CD4-positive, alpha-beta T cell treated with Interleukin-12 subunit alpha and Interleukin-12 subunit beta, for 1 hour (primary cell): Measurements from ENCODE around the gene TMEM144.
A peak's percentile ranks its signal among the peaks of the same experiment; 100 is the strongest.
"Not testable (repeated sequence)": the region's sequence is repeated elsewhere in the genome, so short reads cannot be mapped to it uniquely, and the experiment has no call there.

Experiments
- DNase-seq: peaks from one replicate; pipeline ENCODE4 v3.0.0-alpha.2; 2020

Gene TMEM144

DNA sequence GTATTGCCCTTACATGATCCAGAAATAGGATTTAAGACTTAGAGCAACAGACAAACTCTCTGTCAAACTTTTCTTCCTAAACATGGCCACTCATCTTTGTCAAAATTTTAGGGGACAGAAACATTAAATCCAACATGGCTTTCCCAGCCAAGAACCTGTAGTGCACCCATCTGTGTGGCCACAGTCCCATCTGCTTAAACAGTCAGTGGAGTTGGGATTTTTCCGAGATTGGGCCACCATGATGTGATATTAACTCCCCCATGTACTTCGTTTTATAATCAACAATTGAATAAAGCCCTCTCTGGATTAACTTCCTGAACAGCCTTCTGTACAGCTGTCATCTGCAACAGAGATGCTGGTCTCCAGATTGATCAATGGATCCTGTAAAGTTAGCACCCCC, 28.9 kb downstream of the TMEM144 start:
- no peak for DNase-seq

DNA sequence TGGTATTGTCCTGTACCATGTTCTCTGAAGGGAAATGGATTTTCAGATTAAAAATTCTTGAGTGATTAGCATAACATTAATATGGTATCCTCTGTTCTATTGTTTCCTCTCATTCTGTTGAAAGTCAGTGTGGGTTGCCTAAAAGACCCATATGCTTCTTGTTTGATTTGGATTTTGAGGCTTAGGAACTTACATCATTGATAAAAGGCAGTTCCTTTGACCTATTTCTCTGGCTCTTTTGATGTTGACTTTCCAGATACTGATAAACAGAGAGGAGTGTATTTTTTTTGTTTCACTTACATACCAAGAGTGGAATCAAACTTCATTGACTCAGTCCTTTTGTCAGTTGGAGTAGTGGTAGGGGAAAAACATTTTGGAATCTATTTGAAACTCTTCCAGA, 32.8 kb downstream of the TMEM144 start:
- no peak for DNase-seq

DNA sequence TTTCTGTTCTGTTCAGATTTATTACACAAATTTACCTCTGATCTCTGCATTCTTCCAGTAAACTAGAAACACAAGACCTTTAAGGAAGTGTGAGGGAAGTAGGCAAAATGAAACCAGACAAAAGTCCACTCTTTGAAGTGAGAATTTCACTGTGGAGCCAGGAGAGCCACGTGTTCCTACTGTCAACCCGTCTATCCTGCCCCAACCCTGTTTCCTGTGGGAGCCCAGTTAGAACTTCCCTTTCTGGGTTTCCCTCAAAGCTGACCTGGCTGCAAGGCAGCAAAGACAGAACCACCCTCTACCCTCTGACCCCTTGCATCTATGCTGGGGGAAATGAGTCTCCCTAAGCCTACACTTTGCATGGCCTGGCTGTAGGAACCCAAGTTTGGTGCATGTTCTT, 40.0 kb downstream of the TMEM144 start:
- DNase-seq, result no peak

DNA sequence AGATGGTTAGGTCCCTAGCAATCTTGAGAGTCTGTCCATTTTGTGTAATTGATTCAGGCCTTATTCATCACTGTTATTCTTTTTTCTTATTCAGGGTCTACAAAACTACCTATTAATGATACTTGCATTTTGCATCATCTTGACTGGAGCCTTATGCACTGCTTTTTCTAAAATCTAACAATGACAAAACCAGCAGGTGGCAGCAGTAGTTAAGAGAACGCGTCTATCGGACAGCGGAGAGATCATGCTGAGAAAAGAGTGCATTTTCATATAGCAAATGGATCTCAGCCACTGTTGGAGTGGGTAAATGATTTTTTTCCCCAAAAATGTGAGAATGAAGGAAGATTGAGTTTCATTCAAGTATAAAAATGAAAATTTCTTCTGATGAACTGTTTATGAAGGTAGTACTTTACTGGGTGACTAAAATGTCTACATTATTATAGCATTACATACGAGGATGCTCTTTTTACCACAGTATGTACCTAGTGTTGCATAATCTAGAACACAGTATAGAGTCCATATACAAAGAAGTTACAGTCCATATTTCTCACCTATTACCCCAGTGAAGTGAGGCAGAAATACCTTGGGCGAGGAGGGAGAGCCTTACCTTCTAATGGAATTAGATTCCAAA, 43.2 kb downstream of the TMEM144 start:
- DNase-seq, result peak; percentile 38

DNA sequence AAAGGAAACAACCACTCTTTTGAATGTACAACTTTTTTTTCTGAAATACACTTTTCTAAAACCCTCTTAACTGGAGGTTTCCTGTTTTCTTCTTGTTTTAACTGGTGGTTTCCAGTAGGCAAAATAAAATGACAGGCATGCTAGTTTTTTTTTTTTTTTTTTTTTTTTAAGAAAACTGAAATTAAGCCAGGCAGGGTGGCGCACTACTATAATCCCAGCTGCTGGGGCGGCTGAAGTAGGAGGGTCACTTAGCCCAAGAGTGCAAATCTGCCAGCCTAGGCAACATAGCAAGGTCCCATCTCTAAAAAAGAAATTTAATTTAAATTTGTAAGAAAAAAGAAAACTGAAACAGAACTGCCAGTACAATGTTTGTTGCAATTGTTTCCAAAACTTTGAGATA, 44.0 kb downstream of the TMEM144 start:
- DNase-seq, result no peak

DNA sequence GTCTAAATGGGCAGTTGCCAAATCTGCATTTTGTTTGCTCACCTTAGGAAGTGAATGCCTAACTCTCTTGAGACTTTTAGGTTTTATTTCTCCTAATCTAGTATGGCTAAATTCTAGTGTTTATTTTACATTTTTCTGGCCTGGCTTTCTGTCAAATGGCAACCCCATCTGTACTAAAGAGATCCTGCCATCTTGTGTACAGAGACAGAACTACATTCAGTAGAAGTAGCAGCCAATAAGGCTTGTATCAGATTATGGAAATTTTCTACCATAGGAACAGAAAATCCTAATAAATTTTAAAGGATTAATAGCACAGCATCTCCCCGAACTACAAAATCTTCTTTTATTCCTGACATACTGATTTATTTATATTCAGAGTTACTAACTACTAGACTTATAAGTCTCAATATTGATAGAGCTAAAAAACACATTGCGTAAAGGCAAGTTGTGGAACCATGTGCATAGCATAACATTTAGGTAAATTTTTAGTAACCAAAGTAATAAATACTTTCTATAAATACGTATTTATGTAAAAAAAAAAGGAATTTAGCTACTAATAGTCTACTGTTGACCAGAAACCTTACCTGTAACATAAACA, 45.5 kb downstream of the TMEM144 start:
- no peak for DNase-seq

DNA sequence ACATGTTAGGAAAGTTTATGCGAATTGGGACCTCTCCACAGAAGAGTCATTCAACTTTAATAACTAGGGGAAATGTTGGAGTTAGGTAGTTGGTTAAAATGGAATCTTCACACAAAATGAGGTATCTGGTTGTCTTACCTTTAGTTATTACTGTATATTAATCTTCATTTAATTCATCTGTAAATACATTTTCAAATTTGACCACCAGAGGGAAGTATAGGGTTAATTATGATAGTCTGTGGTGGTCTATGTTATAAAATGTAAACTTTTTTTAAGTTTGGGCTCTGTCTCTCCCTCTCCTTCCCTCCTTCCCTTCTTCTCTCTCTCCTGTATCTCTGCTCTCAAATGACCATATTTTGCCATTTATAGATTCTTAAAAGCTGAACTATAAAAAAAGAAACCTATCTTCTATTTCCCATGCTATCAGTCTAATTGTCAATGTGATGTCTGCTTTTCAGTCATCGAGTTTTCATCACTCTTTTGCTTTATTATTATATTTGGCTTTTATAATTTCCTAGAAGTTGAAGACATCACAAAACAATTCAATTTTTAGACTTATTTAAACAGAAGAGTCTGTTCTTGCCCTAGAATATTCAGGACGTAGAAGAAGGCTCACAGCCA, 49.8 kb downstream of the TMEM144 start:
- no peak for DNase-seq

DNA sequence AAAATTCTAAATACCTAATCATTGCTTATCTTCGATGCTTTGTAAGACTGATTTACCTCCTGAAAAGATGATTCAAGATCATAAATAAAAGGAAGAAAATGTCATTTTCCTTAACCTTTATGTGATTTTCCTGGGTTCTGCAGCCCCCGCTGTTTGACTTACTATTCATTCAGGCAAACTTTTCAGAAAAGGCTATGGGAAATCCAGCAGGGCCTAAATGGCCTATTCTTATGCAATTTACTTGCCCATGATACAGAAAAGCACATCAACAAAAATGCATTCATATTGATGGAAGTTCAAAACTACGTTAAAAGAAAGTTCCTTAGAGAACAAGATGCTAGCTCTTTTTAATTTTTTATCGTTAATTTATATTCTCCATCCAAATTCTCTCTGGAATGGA, 51.2 kb downstream of the TMEM144 start:
- DNase-seq, result no peak

DNA sequence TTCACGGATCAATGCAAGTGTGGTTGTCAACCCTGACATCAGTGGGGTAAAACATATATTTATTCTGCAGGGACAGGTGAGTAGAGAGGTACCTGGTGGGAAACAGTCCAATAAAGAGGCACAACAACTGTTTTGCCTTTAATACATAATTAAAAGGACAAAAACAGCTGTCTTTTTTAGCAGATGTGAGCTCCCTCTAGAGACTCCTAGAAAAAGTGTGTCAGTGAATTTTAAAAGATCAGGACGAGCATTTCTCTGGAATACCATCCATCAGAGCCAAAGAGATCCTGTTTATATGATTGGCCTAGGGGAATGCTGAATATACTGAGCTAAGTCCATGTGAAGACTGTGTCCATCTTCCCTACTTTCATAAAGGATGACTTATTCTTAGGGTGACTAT, 58.3 kb downstream of the TMEM144 start:
- DNase-seq, result no peak

DNA sequence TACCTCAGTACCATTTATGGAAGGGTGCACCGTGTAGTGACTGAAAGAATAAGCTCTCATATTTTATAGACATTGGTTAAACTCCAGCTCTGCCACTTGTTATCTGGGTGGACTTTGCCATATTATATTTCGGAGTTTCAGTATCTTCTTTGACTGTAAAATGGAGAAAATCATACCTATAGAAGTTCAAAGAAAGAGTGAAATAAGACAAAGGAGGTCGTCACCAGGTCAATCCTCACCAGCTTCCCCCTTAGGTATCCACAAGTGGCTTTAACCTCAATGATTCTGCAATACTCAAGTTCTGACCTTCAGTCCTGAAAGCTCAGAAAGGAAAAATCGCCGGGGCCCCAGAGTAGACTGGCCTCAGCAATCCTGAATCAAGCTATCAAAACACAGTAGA, 64.3 kb downstream of the TMEM144 start:
- no peak for DNase-seq

DNA sequence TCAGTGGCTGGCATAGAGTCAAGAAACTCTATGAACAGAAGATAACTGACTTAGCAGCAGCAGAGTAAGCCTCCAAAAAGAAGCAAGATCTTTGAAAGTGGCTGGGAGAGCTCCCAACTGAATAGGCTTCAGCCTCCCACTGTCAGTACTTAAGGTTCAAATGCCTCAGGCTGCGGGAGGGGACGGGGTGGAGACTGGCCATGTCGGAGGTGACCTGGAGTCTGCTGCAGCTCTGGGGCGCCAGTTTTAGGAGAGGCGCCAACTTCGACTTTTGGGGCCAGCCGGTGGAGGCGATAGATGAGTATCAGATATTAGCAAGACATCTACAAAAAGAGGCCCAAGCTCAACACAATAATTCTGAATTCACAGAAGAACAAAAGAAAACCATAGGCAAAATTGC, 67.3 kb downstream of the TMEM144 start:
- DNase-seq, result no peak

DNA sequence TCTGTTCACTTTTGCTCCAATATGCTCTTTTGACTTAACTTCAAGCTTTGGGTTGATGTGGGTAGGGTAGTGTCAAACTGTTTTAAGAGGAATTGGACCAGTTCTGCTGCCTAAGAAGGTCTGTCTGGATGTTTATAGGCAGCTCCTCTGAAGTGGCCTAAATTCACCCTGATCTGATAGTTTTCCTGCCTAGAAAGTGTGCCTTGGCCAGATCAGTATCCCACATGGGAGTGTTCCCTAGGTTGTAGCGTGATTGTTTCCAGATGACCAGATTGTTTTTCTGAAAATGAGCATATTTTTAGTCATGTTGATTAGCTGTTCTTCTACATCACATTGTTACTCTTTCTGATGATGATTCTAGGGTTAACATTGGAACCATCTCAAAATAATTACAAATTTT, 68.8 kb downstream of the TMEM144 start:
- not testable (repeated sequence) for DNase-seq

DNA sequence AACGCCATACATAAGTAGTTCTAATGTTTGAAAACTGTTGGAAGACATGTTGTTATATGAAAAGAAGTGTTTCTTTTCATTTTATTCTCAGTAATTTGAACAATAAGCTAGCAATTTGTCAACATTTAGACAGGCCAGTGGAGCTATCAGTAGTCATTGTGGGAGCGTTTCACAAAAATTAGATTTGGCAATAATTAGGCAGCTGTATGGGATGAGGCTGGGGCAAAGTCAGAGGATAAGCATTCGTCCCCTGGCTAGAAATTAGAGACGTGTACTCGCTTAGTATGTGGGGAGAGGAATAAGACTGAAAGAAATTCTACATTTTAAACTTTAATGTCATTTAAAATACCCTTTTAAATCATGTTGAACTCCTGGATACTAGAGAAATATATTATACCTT, 70.6 kb downstream of the TMEM144 start:
- DNase-seq, result no peak

DNA sequence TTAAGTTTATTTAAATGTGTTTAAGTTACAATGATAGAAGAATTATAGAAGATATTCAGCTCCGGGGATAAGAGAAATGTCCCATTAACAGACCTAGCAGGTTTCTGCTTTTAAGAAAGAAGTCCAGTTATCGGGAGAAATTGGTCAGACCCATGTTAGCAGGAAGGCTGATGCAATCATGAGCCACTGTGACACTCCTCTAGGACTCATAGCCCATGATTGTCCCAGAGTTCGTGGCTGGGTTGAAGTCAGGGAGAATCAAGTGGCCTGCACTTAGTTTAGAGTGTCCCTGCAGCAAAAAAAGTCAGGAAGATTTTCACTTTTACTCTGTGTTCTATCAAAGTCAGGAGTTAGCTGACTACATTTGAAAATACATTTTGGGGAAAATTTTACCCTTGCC, 72.0 kb downstream of the TMEM144 start:
- no peak for DNase-seq

DNA sequence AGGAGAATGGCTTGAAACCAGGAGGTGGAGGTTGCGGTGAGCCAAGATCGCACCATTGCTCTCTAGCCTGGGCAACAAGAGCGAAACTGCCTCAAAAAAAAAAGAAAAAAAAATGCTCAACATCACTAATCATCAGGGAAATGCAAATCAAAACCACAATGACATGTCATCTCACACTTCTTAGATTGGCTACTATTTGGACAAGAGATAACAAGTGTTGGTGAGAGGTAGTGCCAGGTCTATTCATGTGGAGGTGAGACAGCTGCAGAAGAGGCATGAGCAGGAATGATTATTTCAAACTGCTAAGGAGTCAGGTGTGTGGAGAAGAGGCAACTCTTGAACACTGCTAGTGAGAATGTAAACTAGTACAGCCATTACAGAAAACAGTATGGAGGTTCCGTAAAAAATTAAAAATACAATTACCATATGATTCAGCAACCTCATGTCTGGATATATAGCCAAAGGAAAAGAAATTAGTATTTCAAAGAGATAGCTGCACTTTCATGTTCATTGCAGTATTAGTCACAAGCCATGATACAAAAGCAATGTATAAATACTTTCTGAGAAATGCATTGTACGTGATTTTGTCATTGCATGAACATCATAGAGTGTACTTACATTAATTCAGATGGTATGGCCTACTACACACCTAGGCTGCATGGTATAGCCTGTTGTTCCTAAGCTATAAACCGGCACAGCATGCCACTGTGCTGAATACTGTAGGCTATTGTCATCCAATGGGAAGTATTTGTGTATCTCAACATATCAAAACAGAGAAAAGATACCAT, 75.3 kb downstream of the TMEM144 start:
- no peak for DNase-seq

DNA sequence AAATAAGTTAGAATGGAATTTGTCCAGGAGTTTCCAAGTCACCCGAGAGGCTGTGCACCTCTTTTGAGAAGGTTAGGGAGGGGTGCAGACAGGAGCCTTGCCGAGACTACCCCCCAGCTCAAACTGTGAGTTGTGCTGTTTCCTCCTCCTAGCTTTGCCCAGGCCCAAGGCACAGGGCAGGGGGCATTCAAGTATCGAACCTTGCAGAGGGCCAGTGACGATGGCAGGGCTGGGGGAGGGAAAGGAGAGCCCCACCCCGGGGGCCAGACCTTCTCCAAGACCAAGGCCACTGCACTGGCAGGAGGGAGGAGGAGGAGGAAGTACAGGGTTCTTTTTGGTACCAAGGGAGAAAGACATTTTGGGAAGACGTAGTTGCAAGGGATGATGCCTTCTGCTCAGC, 80.6 kb downstream of the TMEM144 start:
- DNase-seq, result no peak

DNA sequence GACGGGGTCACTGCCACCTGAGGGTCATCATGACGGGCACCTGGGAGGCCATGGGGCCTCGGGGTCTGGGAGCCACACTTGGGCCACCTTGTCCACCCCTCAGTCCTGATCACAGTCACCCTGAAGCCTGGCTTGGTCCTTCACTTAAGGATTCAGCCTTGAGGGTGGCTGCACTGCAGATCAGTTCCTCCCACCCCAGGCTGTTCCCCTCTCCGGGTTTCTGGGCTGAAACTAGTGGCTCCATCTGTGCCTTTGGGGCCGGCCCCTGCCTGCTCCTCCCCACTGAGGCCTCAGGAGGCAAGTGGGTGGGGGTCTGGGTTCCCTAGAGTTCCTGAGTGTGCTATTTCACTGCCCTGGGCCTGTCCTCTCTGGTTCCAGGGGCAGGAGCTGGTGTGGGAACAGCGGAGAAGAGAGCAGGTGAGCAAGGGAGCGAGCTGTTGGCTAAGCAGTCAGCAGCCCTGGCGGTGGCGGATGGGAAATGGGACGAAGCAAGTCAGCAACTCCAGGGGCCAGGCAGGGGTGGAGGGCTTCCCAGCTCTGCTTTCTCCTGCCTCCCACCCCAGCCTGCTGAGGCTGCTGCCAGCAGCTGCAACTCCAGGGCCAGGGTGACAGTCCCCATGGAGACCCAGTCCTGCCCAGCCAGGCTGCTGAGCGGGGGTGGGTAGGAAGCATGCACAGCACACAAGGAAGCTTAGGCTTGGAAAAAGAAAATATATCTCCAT, 81.2 kb downstream of the TMEM144 start:
- no peak for DNase-seq

DNA sequence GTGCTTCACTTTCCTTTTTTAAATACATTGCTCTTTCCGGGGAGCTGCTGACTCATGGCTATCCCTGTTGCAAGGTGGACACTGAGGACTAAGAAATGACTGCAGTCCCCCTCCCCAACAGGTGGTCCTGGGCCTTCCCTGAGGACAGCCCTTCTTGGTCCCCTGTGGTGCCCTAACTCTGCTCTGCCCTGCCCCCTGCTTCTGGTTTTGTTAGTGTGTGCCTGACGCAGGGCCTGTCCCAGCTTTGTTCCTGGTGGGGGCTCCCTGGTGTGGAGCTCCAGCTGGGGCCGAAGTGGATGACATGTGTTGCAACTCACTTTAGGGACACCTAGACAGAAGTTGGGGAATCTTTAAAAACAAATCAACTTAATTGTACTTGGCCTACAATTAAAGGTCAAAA, 81.9 kb downstream of the TMEM144 start:
- DNase-seq, result no peak

DNA sequence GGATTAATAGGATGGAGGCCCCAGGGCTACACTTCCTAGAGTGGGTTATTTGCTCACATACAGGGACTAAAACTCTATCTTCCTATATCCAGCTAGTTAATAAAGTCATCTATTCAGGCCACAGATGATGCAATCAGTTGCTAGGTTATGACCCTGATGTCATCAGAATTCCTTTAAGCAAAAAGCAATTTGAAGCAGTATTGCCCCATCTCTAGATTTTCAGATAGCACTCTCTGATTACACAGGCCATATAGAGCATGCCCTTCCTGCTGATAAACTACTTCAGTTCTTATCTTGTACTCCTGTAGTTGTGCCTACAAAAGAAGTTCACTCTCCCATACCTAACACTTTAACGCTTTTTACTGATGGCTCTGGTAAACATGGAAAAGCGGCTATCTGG, 84.8 kb downstream of the TMEM144 start:
- no peak for DNase-seq

DNA sequence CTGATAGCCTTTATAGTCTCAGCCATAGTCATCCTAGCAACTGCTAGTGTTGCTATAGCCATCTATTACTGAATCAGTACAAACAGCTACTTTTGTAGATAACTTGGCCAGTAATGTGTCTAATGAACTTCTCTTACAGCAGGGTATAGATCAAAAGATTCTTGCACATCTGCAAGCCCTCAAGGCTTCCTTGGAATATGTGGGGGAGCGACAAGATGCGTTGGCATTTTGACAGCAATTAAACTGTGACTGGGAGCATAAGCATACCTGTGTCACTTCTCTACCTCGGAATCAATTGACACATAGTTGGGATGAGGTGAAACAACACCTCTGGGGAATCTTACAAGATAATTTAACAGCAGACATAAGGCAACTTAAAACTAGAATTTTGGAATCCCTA, 87.6 kb downstream of the TMEM144 start:
- no peak for DNase-seq

DNA sequence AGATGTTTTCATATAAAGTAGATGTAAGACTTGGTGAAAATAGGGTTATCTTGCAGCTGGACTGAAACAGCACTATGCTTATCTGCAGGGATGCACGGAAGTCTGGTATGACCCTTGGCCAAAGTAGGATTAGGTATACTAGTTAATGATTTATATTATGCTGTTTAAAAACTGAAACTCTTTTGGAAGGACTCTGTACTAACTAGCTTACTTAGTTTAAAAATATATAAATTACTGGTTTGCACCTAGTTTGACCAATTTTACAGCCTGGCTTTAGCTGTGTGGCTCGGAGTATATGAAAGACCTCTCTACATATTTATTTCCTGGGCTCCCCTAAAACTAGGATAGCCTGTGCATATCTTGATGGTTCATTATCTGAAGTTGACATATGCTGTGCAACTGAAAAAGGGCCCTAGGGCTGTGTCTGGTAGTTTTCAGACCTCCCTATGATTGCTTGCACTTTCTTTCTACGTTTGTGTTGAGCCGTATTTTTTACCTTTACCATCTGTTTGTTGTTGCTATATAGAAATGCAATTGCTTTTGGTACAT, 89.2 kb downstream of the TMEM144 start:
- no peak for DNase-seq

DNA sequence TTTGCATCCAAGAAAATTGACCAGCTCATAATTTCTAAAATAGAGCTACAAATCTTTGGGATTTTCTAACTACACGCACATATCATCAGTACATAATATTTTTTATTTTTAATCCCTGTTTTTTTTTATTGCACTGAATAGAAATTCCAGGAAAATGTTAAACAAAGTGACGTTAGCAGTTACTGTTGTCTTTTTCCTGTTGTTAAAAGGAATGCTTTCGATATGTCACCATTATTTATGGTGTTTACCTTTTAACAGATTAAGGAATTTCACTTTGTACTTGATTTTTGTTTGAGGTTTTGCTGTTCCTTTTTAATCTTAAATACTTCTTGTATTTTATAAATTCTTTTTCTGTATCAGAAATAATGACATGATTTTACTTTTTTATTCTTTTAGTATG, 89.7 kb downstream of the TMEM144 start:
- DNase-seq, result no peak
